B cell (primary cell): ENCODE measurements around the gene ZNF410.

Source experiments
- CTCF ChIP-seq: fragments of 200-600 bp; IDR thresholded peaks from one replicate; pipeline ENCODE4 v1.8.0; 2022; ENCODE audit warnings: antibody characterized with exemption, mild to moderate bottlenecking
- EZH2 ChIP-seq: IDR thresholded peaks from 2 replicates; pipeline ENCODE4 v1.6.1; 2012; ENCODE audit warnings: borderline replicate concordance, low read depth, mild to moderate bottlenecking, moderate library complexity, low read length; ENCODE audit not compliant: insufficient read depth, poor library complexity, severe bottlenecking

- TF ChIP-seq CTCF: no peak
- no peak for TF ChIP-seq EZH2
Measured at GRCh38 chr14:73846947-73847346, 39.7 kb upstream of the ZNF410 start.
